Vagina (tissue), 2 donors: ENCODE data around the gene TMEM135. TPM values are rescaled to one million over a fixed set of nuclear protein-coding genes. Genes with fewer than 3 reads are reported as not detected.

Experiments
- DNase-seq, 2 donors: peaks; one replicate each; pipeline ENCODE4 v3.0.0-alpha.2; 2017; ENCODE audit errors: extremely low spot score in 2 of 2
- H3K27ac ChIP-seq: fragments of 200-600 bp; sonication (generic); one replicate; pipeline ENCODE4 v1.5.1; 2019
- H3K27me3 ChIP-seq: fragments of 200-600 bp; sonication (generic); one replicate; pipeline ENCODE4 v1.5.1; 2019
- H3K36me3 ChIP-seq, 2 donors: fragments of 200-600 bp; sonication (generic); one replicate each; pipeline ENCODE4 v1.5.1; 2017 to 2019
- H3K4me1 ChIP-seq: fragments of 200-600 bp; sonication (generic); one replicate; pipeline ENCODE4 v1.5.1; 2019
- H3K4me3 ChIP-seq, 2 donors: fragments of 200-600 bp; sonication (generic); 1 replicate in 1 of 2; 2 replicates in 1 of 2; pipeline ENCODE4 v1.5.1; 2016 to 2019
- H3K9me3 ChIP-seq: fragments of 200-600 bp; sonication (generic); one replicate; pipeline ENCODE4 v1.5.1; 2019
- POLR2A ChIP-seq, 2 donors: fragments of 450-650 bp; IDR thresholded peaks; one replicate each; pipeline ENCODE4 v1.6.1; 2017; ENCODE audit warnings: antibody characterized with exemption in 2 of 2, mild to moderate bottlenecking in 2 of 2, moderate library complexity in 2 of 2
- POLR2AphosphoS5 ChIP-seq, 2 donors: sonication (generic); formaldehyde crosslinking; IDR thresholded peaks; one replicate each; pipeline ENCODE4 v1.9.0; 2017; ENCODE audit warnings: antibody characterized with exemption in 2 of 2, mild to moderate bottlenecking in 2 of 2, low read depth in 1 of 2; ENCODE audit not compliant: insufficient read depth in 1 of 2
- intact Hi-C: fragments of 100-400 bp; cut with DNase I; formaldehyde crosslinking; loops from one replicate; pipeline ENCODE4 v1.15.1; 2023
- total RNA-seq: library from RNA; depleted of rRNA; stranded (reverse); fragments of >200 nt; gene quantifications from one replicate; pipeline ENCODE4 v1.2.3, GENCODE V29; 2016
- TF ChIP-seq, protein P1 (sequence below), 3 experiments: fragments of 450-650 bp in 2 of 3; fragments of 200-600 bp in 1 of 3; sonication (generic) in 1 of 3; IDR thresholded peaks; one replicate each; pipeline ENCODE4 v1.5.1; 2017 to 2019; ENCODE audit warnings: antibody characterized with exemption in 3 of 3, mild to moderate bottlenecking in 2 of 3, moderate library complexity in 2 of 3

Gene TMEM135
- total RNA-seq, 1 donor from 2014 or later = 17.2 TPM

DNA sequence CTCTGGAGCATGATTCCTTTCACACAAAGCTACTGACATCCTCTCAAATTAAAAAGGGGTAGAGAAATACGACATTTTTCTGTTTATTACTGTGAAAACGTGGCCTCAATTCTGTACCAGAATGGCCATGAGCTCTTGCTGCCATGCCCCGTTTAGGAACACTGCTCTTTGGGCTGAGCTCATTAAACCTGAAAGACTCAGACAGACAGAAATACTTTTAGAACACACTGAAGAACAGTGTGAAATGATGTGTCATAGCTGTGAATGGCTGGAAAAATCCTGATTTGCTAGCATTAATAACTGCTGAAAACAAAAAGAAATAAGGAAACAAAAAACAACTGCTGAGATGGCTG, 32.2 kb upstream of the TMEM135 start:
- no peak overlapping the region for H3K4me3 ChIP-seq
- H3K9me3 ChIP-seq = no peaks in the 10 kb centered on the region
- no peak overlapping the region for H3K27ac ChIP-seq
- DNase-seq = no peak
- intact Hi-C loops = no loop called here
- no peaks in the 10 kb centered on the region for H3K36me3 ChIP-seq
- no peak for TF ChIP-seq POLR2AphosphoS5 (IDR thresholded peaks at IDR 0.05; ENCODE audit: insufficient read depth in 1 of 2, low read depth in 1 of 2)
- TF ChIP-seq POLR2A (IDR thresholded peaks at IDR 0.05) = no peak
- TF ChIP-seq, protein P1, sequence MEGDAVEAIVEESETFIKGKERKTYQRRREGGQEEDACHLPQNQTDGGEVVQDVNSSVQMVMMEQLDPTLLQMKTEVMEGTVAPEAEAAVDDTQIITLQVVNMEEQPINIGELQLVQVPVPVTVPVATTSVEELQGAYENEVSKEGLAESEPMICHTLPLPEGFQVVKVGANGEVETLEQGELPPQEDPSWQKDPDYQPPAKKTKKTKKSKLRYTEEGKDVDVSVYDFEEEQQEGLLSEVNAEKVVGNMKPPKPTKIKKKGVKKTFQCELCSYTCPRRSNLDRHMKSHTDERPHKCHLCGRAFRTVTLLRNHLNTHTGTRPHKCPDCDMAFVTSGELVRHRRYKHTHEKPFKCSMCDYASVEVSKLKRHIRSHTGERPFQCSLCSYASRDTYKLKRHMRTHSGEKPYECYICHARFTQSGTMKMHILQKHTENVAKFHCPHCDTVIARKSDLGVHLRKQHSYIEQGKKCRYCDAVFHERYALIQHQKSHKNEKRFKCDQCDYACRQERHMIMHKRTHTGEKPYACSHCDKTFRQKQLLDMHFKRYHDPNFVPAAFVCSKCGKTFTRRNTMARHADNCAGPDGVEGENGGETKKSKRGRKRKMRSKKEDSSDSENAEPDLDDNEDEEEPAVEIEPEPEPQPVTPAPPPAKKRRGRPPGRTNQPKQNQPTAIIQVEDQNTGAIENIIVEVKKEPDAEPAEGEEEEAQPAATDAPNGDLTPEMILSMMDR (IDR thresholded peaks at IDR 0.05) = no peak
- no peaks in the 10 kb centered on the region for H3K4me1 ChIP-seq
- no peaks in the 10 kb centered on the region for H3K27me3 ChIP-seq

DNA sequence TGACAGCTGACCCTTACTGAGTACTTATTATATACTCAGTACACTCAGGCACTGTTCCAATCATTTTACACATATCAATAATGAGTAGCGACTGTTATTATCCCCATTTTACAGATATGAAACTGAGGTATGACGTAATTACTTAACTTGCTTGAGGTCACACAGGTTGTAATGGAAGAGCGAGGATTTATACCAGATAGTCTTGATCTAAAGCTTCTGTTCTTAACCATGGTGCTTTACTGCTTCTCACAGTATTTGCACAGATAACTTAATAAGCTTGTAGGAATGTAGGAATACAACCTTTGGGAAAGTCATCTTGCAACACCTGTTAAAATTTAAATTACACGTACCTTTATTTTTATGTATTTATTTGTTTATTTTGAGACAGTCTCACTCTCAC, 31.7 kb upstream of the TMEM135 start:
- Histone ChIP-seq H3K4me3 (no peak overlapping the region), H3K27ac (no peak overlapping the region), H3K27me3 (no peaks in the 10 kb centered on the region), H3K36me3 (no peaks in the 10 kb centered on the region), H3K9me3 (no peaks in the 10 kb centered on the region), H3K4me1 (no peaks in the 10 kb centered on the region)
- no peak for DNase-seq
- intact Hi-C loops = no loop called here
- TF ChIP-seq POLR2A (IDR thresholded peaks at IDR 0.05) = no peak
- TF ChIP-seq, protein P1 (IDR thresholded peaks at IDR 0.05) = no peak
- TF ChIP-seq POLR2AphosphoS5 (IDR thresholded peaks at IDR 0.05; ENCODE audit: insufficient read depth in 1 of 2, low read depth in 1 of 2) = no peak

DNA sequence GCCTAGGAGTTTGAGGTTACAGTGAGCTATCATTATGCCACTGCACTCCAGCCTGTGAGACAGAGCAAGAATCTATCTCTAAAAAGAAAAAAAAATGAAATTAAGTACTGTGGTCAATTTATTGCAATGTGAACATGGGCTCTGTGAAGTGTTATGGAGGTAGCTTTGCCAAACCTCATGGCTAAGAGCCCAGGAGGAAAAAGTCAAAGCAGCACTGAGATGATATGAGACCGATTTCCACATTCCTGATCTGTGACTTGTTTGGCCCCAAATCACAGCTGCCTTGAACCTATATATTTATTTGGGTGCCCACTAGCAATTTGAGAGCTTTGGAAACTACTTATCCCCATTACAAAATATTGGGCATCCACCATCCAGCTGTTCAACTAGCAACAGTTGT, 29.8 kb upstream of the TMEM135 start:
- Histone ChIP-seq H3K4me3 (no peak overlapping the region), H3K27me3 (no peaks in the 10 kb centered on the region), H3K27ac (no peak overlapping the region), H3K36me3 (no peaks in the 10 kb centered on the region), H3K4me1 (no peaks in the 10 kb centered on the region), H3K9me3 (no peaks in the 10 kb centered on the region)
- DNase-seq = no peak
- intact Hi-C loops = no loop called here
- no peak for TF ChIP-seq POLR2AphosphoS5 (IDR thresholded peaks at IDR 0.05; ENCODE audit: insufficient read depth in 1 of 2, low read depth in 1 of 2)
- no peak for TF ChIP-seq POLR2A (IDR thresholded peaks at IDR 0.05)
- TF ChIP-seq, protein P1 (IDR thresholded peaks at IDR 0.05) = no peak

DNA sequence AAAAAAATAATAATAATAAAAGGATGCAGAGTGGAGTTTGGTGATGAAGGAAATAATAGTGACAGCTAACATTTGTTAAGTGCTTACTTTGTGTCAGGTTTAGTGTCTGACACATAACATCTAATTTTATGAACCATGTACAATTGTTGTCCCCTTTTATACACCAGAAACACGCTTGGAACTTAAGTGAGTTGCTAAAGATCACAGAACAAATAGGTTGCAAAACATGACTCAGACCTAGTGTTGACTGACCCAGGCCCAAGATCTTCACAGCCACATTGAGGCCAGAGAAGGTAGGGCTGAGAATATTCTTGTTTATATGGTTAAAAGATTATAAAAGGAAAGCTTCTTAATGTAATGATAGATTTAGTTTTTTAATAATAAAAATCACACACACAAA, 25.6 kb upstream of the TMEM135 start:
- Histone ChIP-seq H3K36me3 (no peaks in the 10 kb centered on the region), H3K9me3 (no peaks in the 10 kb centered on the region), H3K27ac (no peak overlapping the region), H3K4me1 (no peaks in the 10 kb centered on the region), H3K4me3 (no peak overlapping the region), H3K27me3 (no peaks in the 10 kb centered on the region)
- intact Hi-C loops = no loop called here
- no peak for TF ChIP-seq POLR2AphosphoS5 (IDR thresholded peaks at IDR 0.05; ENCODE audit: insufficient read depth in 1 of 2, low read depth in 1 of 2)
- no peak for TF ChIP-seq POLR2A (IDR thresholded peaks at IDR 0.05)
- TF ChIP-seq, protein P1 (IDR thresholded peaks at IDR 0.05) = no peak
- no peak for DNase-seq

DNA sequence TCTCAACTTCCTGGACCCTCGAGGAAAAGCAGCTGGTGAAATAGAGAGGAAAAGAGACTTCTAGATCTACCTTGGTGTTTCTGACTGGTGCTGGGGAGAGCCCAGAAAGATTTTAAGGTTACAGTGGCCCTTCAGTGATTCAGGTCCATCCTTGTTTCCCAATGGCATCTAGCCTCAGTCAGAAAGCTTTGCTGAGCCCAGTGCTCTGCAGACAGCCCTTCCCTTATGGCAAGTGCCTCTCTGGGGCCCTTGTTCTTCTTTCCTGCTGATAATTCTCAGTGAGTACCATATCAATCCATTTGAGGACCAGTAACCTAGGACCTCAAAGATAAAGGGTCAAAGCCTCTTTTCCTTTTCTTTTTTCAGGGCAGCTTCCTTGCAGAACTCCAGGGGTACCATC, 25.1 kb upstream of the TMEM135 start:
- intact Hi-C loops = no loop called here
- no peak for TF ChIP-seq POLR2AphosphoS5 (IDR thresholded peaks at IDR 0.05; ENCODE audit: insufficient read depth in 1 of 2, low read depth in 1 of 2)
- TF ChIP-seq, protein P1 (IDR thresholded peaks at IDR 0.05) = no peak
- no peak for TF ChIP-seq POLR2A (IDR thresholded peaks at IDR 0.05)
- no peak overlapping the region for H3K4me3 ChIP-seq
- H3K27ac ChIP-seq = no peak overlapping the region
- H3K4me1 ChIP-seq = no peaks in the 10 kb centered on the region
- no peaks in the 10 kb centered on the region for H3K9me3 ChIP-seq
- no peaks in the 10 kb centered on the region for H3K27me3 ChIP-seq
- DNase-seq = no peak
- H3K36me3 ChIP-seq = no peaks in the 10 kb centered on the region
